ENCODE measurements around the gene LIMCH1.
"Not testable (repeated sequence)": the region's sequence is repeated elsewhere in the genome, so short reads cannot be mapped to it uniquely, and the experiment has no call there.

The LIMCH1 gene

GRCh38 chr4:41728573-41728913, 190.6 kb downstream of the LIMCH1 start:
- no peak overlapping the region for H3K4me2 ChIP-seq (ENCODE audit: low read length)
- TF ChIP-seq EZH2phosphoT487 (IDR thresholded peaks at IDR 0.05; ENCODE audit: borderline replicate concordance, low read length), result no peak
- TF ChIP-seq, protein P1, sequence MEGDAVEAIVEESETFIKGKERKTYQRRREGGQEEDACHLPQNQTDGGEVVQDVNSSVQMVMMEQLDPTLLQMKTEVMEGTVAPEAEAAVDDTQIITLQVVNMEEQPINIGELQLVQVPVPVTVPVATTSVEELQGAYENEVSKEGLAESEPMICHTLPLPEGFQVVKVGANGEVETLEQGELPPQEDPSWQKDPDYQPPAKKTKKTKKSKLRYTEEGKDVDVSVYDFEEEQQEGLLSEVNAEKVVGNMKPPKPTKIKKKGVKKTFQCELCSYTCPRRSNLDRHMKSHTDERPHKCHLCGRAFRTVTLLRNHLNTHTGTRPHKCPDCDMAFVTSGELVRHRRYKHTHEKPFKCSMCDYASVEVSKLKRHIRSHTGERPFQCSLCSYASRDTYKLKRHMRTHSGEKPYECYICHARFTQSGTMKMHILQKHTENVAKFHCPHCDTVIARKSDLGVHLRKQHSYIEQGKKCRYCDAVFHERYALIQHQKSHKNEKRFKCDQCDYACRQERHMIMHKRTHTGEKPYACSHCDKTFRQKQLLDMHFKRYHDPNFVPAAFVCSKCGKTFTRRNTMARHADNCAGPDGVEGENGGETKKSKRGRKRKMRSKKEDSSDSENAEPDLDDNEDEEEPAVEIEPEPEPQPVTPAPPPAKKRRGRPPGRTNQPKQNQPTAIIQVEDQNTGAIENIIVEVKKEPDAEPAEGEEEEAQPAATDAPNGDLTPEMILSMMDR (IDR thresholded peaks at IDR 0.05; ENCODE audit: low read depth, low read length, poor library complexity, severe bottlenecking), result no peak
- peaks cover 12% of the 10 kb centered on the region for H3K27me3 ChIP-seq (ENCODE audit: control insufficient read depth, low read length)

GRCh38 chr4:41731569-41732126, 193.7 kb downstream of the LIMCH1 start:
- H3K36me3 ChIP-seq (ENCODE audit: control insufficient read depth, low read length), result no peaks in the 10 kb centered on the region
- no peak overlapping the region for H3K4me3 ChIP-seq (ENCODE audit: low read length)
- TF ChIP-seq EZH2phosphoT487 (IDR thresholded peaks at IDR 0.05; ENCODE audit: borderline replicate concordance, low read length), result no peak
- TF ChIP-seq, protein P1 (IDR thresholded peaks at IDR 0.05; ENCODE audit: low read depth, low read length, poor library complexity, severe bottlenecking), result no peak
- no peaks in the 10 kb centered on the region for H3K79me2 ChIP-seq (ENCODE audit: control insufficient read depth, low read length)
- H3F3A ChIP-seq (ENCODE audit: control insufficient read depth, insufficient read depth), result no peaks in the 10 kb centered on the region
- H3K4me1 ChIP-seq (ENCODE audit: control insufficient read depth, low read length), result no peaks in the 10 kb centered on the region
- no peak overlapping the region for H3K27ac ChIP-seq (ENCODE audit: low read depth, low read length)
- H4K20me1 ChIP-seq (ENCODE audit: control insufficient read depth, insufficient read depth, low read depth, low read length), result no peaks in the 10 kb centered on the region
- no peaks in the 10 kb centered on the region for H3K9me3 ChIP-seq (ENCODE audit: control insufficient read depth, insufficient read depth, low read length)
- no peaks in the 10 kb centered on the region for H3K9me2 ChIP-seq (replicated peaks; ENCODE audit: control insufficient read depth, low read length)
- H3K4me2 ChIP-seq (ENCODE audit: low read length), result no peak overlapping the region
- H3K27me3 ChIP-seq (ENCODE audit: control insufficient read depth, low read length), result peaks cover 12% of the 10 kb centered on the region

More at GRCh38 chr4:41728573-41728913, 190.6 kb downstream of the LIMCH1 start:
- Histone ChIP-seq H3K9me2 (replicated peaks; ENCODE audit: control insufficient read depth, low read length) (no peaks in the 10 kb centered on the region), H3K9me3 (ENCODE audit: control insufficient read depth, insufficient read depth, low read length) (peaks cover 3% of the 10 kb centered on the region; the same call in 1 of the 2 replicates), H3K79me2 (ENCODE audit: control insufficient read depth, low read length) (no peaks in the 10 kb centered on the region), H3K4me1 (ENCODE audit: control insufficient read depth, low read length) (no peaks in the 10 kb centered on the region), H3K27ac (ENCODE audit: low read depth, low read length) (no peak overlapping the region), H4K20me1 (ENCODE audit: control insufficient read depth, insufficient read depth, low read depth, low read length) (no peaks in the 10 kb centered on the region), H3K36me3 (ENCODE audit: control insufficient read depth, low read length) (no peaks in the 10 kb centered on the region), H3F3A (ENCODE audit: control insufficient read depth, insufficient read depth) (no peaks in the 10 kb centered on the region), H3K4me3 (ENCODE audit: low read length) (no peak overlapping the region)

DNA sequence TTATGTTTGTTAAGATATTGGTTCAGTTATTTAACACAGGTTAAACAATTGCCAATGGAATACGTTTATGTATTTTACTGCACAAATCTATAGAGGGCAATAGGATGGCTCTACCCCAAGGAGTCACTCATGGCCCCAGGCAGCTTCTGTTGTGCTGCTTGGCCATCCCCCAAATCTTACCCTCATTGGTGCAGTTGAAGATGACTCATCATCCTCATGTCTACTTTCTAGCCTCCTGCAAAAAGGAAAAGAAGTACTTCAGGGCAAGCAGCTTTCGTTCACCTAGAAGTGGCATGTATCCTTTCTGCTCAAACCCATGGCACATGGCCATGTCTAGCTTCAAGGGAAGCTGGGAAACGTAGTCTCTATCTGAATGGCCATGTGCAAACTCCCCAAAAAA, 196.4 kb downstream of the LIMCH1 start:
- TF ChIP-seq, protein P1 (IDR thresholded peaks at IDR 0.05; ENCODE audit: low read depth, low read length, poor library complexity, severe bottlenecking), result no peak
- TF ChIP-seq EZH2phosphoT487 (IDR thresholded peaks at IDR 0.05; ENCODE audit: borderline replicate concordance, low read length), result no peak
- H3K4me2 ChIP-seq (ENCODE audit: low read length), result no peak overlapping the region
- H3F3A ChIP-seq (ENCODE audit: control insufficient read depth, insufficient read depth), result no peaks in the 10 kb centered on the region
- H3K79me2 ChIP-seq (ENCODE audit: control insufficient read depth, low read length), result no peaks in the 10 kb centered on the region
- H3K9me2 ChIP-seq (replicated peaks; ENCODE audit: control insufficient read depth, low read length), result no peaks in the 10 kb centered on the region
- H4K20me1 ChIP-seq (ENCODE audit: control insufficient read depth, insufficient read depth, low read depth, low read length), result no peaks in the 10 kb centered on the region
- H3K9me3 ChIP-seq (ENCODE audit: control insufficient read depth, insufficient read depth, low read length), result no peaks in the 10 kb centered on the region
- H3K27ac ChIP-seq (ENCODE audit: low read depth, low read length), result no peak overlapping the region
- H3K27me3 ChIP-seq (ENCODE audit: control insufficient read depth, low read length), result peaks cover 12% of the 10 kb centered on the region
- no peaks in the 10 kb centered on the region for H3K36me3 ChIP-seq (ENCODE audit: control insufficient read depth, low read length)
- H3K4me1 ChIP-seq (ENCODE audit: control insufficient read depth, low read length), result no peaks in the 10 kb centered on the region
- no peak overlapping the region for H3K4me3 ChIP-seq (ENCODE audit: low read length)

GRCh38 chr4:41737491-41737890, 199.5 kb downstream of the LIMCH1 start:
- H3F3A ChIP-seq (ENCODE audit: control insufficient read depth, insufficient read depth); H3K27me3 ChIP-seq (ENCODE audit: control insufficient read depth, low read length); H3K27ac ChIP-seq (ENCODE audit: low read depth, low read length): not testable (repeated sequence)

More at GRCh38 chr4:41737491-41737890, 199.5 kb downstream of the LIMCH1 start:
- not testable (repeated sequence) for H4K20me1 ChIP-seq (ENCODE audit: control insufficient read depth, insufficient read depth, low read depth, low read length); H3K79me2 ChIP-seq (ENCODE audit: control insufficient read depth, low read length); H3K9me2 ChIP-seq (replicated peaks; ENCODE audit: control insufficient read depth, low read length); H3K9me3 ChIP-seq (ENCODE audit: control insufficient read depth, insufficient read depth, low read length); H3K4me1 ChIP-seq (ENCODE audit: control insufficient read depth, low read length); H3K4me3 ChIP-seq (ENCODE audit: low read length); H3K4me2 ChIP-seq (ENCODE audit: low read length); H3K36me3 ChIP-seq (ENCODE audit: control insufficient read depth, low read length)

Data from DOHH2 (cell line).